Vagina (tissue), 2 donors: ENCODE data around the gene BCS1L.

Experiments
- POLR2A ChIP-seq, 2 donors: fragments of 450-650 bp; IDR thresholded peaks; one replicate each; pipeline ENCODE4 v1.6.1; 2017; ENCODE audit warnings: antibody characterized with exemption in 2 of 2, mild to moderate bottlenecking in 2 of 2, moderate library complexity in 2 of 2
- POLR2AphosphoS5 ChIP-seq, 2 donors: sonication (generic); formaldehyde crosslinking; IDR thresholded peaks; one replicate each; pipeline ENCODE4 v1.9.0; 2017; ENCODE audit warnings: antibody characterized with exemption in 2 of 2, mild to moderate bottlenecking in 2 of 2, low read depth in 1 of 2; ENCODE audit not compliant: insufficient read depth in 1 of 2
- TF ChIP-seq, protein P1 (sequence below), 3 experiments: fragments of 450-650 bp in 2 of 3; fragments of 200-600 bp in 1 of 3; sonication (generic) in 1 of 3; IDR thresholded peaks; one replicate each; pipeline ENCODE4 v1.5.1; 2017 to 2019; ENCODE audit warnings: antibody characterized with exemption in 3 of 3, mild to moderate bottlenecking in 2 of 3, moderate library complexity in 2 of 3

DNA sequence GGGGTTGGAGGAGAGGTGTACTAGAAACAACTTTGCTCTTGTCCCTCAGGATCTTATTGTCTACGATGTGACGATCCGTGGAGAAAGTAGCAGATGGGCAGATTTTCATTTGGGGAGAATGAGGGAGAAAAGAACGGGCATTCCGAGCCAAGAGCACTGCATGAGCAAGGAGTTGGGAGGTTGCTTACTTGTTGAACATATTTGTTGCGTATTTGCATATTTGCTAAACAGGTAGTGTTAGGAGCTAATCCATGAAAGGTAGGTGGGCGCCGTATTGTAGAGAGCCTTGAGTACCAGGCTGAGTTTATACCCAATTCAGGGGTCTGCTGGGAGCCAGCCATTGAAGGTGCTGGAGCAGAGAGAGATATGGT, 490 bp downstream of the BCS1L start:
- TF ChIP-seq, protein P1, sequence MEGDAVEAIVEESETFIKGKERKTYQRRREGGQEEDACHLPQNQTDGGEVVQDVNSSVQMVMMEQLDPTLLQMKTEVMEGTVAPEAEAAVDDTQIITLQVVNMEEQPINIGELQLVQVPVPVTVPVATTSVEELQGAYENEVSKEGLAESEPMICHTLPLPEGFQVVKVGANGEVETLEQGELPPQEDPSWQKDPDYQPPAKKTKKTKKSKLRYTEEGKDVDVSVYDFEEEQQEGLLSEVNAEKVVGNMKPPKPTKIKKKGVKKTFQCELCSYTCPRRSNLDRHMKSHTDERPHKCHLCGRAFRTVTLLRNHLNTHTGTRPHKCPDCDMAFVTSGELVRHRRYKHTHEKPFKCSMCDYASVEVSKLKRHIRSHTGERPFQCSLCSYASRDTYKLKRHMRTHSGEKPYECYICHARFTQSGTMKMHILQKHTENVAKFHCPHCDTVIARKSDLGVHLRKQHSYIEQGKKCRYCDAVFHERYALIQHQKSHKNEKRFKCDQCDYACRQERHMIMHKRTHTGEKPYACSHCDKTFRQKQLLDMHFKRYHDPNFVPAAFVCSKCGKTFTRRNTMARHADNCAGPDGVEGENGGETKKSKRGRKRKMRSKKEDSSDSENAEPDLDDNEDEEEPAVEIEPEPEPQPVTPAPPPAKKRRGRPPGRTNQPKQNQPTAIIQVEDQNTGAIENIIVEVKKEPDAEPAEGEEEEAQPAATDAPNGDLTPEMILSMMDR (IDR thresholded peaks at IDR 0.05), result no peak
- TF ChIP-seq POLR2AphosphoS5 (IDR thresholded peaks at IDR 0.05; ENCODE audit: insufficient read depth in 1 of 2, low read depth in 1 of 2) (no peak), POLR2A (IDR thresholded peaks at IDR 0.05) (no peak)
